SK-N-SH (cell line): ENCODE results near the gene GPAT2. TPM values are rescaled to one million over a fixed set of nuclear protein-coding genes. Genes with fewer than 3 reads are reported as not detected.
"Not testable (repeated sequence)": the region's sequence is repeated elsewhere in the genome, so short reads cannot be mapped to it uniquely, and the experiment has no call there.

ENCODE experiments used
- CTCF ChIA-PET: fragments of 300-600, 350-600 bp; formaldehyde crosslinking; extraction: SDS; loops from one replicate; lab custom pipeline; 2021; lab: Yijun Ruan, JAX
- POLR2A ChIA-PET: fragments of 350-600 bp; sonication (Branson Sonifier 250); formaldehyde crosslinking; extraction: SDS; loops from one replicate; lab custom pipeline; 2020; ENCODE audit warnings: antibody characterized with exemption, inconsistent platforms; lab: Yijun Ruan, JAX
- DNase-seq: peaks from one replicate; pipeline ENCODE4 v3.0.0; 2012
- H2AFZ ChIP-seq: fragments of 200-600 bp; sonication (generic); 2 replicates; pipeline ENCODE4 v1.8.1; 2016; ENCODE audit warnings: antibody characterized with exemption, mild to moderate bottlenecking, low read depth
- H3F3A ChIP-seq: fragments of 200-600 bp; sonication (generic); replicated peaks from 2 replicates; pipeline ENCODE3; 2016; ENCODE audit warnings: antibody characterized with exemption, mild to moderate bottlenecking; ENCODE audit not compliant: insufficient read depth
- H3K27ac ChIP-seq, 2 experiments: fragments of 200-500 bp in 1 of 2; fragments of 200-600 bp in 1 of 2; sonication (Bioruptor generic) in 1 of 2; sonication (generic), shearing (Covaris generic) in 1 of 2; 2 replicates each; pipeline versions ENCODE4 v1.5.1 to v1.6.1; 2014 to 2016; ENCODE audit warnings: low read depth in 2 of 2, inconsistent platforms in 1 of 2, low read length in 1 of 2, mild to moderate bottlenecking in 1 of 2, mixed read lengths in 1 of 2
- H3K27me3 ChIP-seq: fragments of 200-600 bp; sonication (generic), shearing (Covaris generic); 2 replicates; pipeline ENCODE4 v1.6.1; 2016; ENCODE audit warnings: mixed run types; ENCODE audit not compliant: insufficient read depth
- H3K36me3 ChIP-seq, 2 experiments: fragments of 200-500 bp in 1 of 2; fragments of 200-600 bp in 1 of 2; sonication (Bioruptor generic) in 1 of 2; sonication (generic) in 1 of 2; replicated peaks in 1 of 2; 2 replicates each; pipeline versions ENCODE3 to v1.5.1; 2014 to 2016; ENCODE audit warnings: low read length in 1 of 2, mild to moderate bottlenecking in 1 of 2; ENCODE audit not compliant: insufficient read depth in 2 of 2, control insufficient read depth in 1 of 2
- H3K4me1 ChIP-seq, 2 experiments: fragments of 200-500 bp in 1 of 2; fragments of 200-600 bp in 1 of 2; sonication (Bioruptor generic) in 1 of 2; sonication (generic), shearing (Covaris generic) in 1 of 2; 2 replicates each; pipeline versions ENCODE4 v1.5.1 to v1.6.1; 2014 to 2016; ENCODE audit warnings: low read depth in 1 of 2, low read length in 1 of 2, mixed run types in 1 of 2; ENCODE audit not compliant: insufficient read depth in 2 of 2, control insufficient read depth in 1 of 2
- H3K4me2 ChIP-seq: fragments of 200-600 bp; sonication (generic), shearing (Covaris generic); 2 replicates; pipeline ENCODE4 v1.6.1; 2017; ENCODE audit warnings: mixed run types
- H3K4me3 ChIP-seq, 2 experiments: fragments of 200-500 bp in 1 of 2; fragments of 200-600 bp in 1 of 2; sonication (Bioruptor generic) in 1 of 2; sonication (generic), shearing (Covaris generic) in 1 of 2; 2 replicates each; pipeline versions ENCODE4 v1.5.1 to v1.8.1; 2014 to 2016; ENCODE audit warnings: low read depth in 2 of 2, inconsistent platforms in 1 of 2, low read length in 1 of 2, mild to moderate bottlenecking in 1 of 2, mixed read lengths in 1 of 2, moderate library complexity in 1 of 2
- H3K79me2 ChIP-seq: fragments of 200-600 bp; sonication (generic); 2 replicates; pipeline ENCODE4 v1.8.1; 2017; ENCODE audit warnings: mild to moderate bottlenecking; ENCODE audit not compliant: insufficient read depth
- H3K9ac ChIP-seq: fragments of 200-600 bp; sonication (generic); 2 replicates; pipeline ENCODE4 v1.6.1; 2017; ENCODE audit warnings: mixed run types
- H3K9me2 ChIP-seq: fragments of 200-600 bp; sonication (generic); 2 replicates; pipeline ENCODE4 v1.6.1; 2017; ENCODE audit warnings: mixed run types
- H3K9me3 ChIP-seq: fragments of 200-600 bp; sonication (generic); 2 replicates; pipeline ENCODE4 v1.6.1; 2017; ENCODE audit warnings: mixed run types, mild to moderate bottlenecking, moderate library complexity
- H4K20me1 ChIP-seq: fragments of 200-600 bp; sonication (generic); 2 replicates; pipeline ENCODE4 v1.6.1; 2017; ENCODE audit warnings: mild to moderate bottlenecking, mixed run types; ENCODE audit not compliant: insufficient read depth
- WGBS: methylation state at CpG from one replicate; pipeline ENCODE4 v1.1.6; 2017; ENCODE audit warnings: low lambda C conversion rate; 5-methylcytosine and 5-hydroxymethylcytosine counted together
- polyA plus RNA-seq, 3 experiments: library from polyadenylated mRNA; depleted of rRNA; stranded (reverse); fragments of >200 nt; gene quantifications; 2 replicates each; pipeline ENCODE4 v1.2.3, GENCODE V29; 2012
- small RNA-seq, 7 experiments: library from RNA; depleted of rRNA; stranded (forward); fragments of <200 nt; gene quantifications; one replicate each; pipeline ENCODE3, GENCODE V24; 2012

The GPAT2 gene
- polyA plus RNA-seq, 1 of the 3 experiments (the other 2 are of a cell fraction), result not detected

- H3K4me3 ChIP-seq, result peak within 1 kb of the TSS; percentile 68 to 82
- H4K20me1 ChIP-seq, H3K27me3 ChIP-seq, H3K9me2 ChIP-seq, H3K36me3 ChIP-seq, H3K9me3 ChIP-seq, H3F3A ChIP-seq, POLR2A ChIA-PET, H3K4me1 ChIP-seq: not testable (repeated sequence)
- H3K27ac ChIP-seq, result peak within 1 kb of the TSS; percentile 60 to 75
- peak within 1 kb of the TSS; percentile 98 for H2AFZ ChIP-seq
- H3K79me2 ChIP-seq, result peaks cover 14% of the 10 kb centered on the region
- H3K9ac ChIP-seq, result peak within 1 kb of the TSS; percentile 83
- WGBS, result 2% methylated on average over 27 of the region's 56 CpGs
- CTCF ChIA-PET, result interaction anchor here (1.0 to 3.2 kb wide), 9 partner anchors 10 to 517 kb away, joined by 5 to 30 read pairs (median 12); partner anchors contain the start of genes ADRA2B and ASTL
- peak within 1 kb of the TSS; percentile 99 for H3K4me2 ChIP-seq
- DNase-seq, result peak; percentile 43
Measured at GRCh38 chr2:95991351-95992094, 43.2 kb downstream of the GPAT2 start, which contains the start of gene ANKRD36C. Gene ANKRD36C, minus strand, starts transcription at chr2:95991824. Its CDS starts 116 bp downstream, at chr2:95991708.

DNA sequence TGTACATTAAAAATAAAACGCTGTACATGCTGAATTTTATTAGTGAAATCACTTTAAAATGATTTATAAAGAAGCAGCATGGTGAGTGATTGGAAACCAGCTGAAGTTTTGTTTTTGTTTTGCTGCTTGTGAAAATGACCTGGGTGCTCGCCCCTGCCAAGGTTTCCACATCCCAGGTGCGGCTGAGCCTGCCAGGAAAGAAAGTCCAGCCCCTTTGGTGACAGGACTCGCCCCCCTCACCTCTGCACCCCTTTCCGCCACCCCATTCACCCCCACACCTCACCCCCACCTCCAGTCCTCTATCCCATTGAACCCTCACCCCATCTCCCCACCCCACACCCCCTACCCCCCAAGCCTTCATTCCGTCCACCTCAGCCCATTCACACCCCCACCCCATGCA lies 43.8 kb downstream of the GPAT2 start:
- Histone ChIP-seq H3K4me3 (peak overlapping the region; percentile 40 to 48), H3K79me2 (peaks cover 14% of the 10 kb centered on the region), H3K9ac (peak overlapping the region; percentile 34; the same call in 1 of the 2 replicates), H3K4me2 (peak overlapping the region; percentile 62; the same call in 1 of the 2 replicates)
- H3K27me3 ChIP-seq, POLR2A ChIA-PET, H2AFZ ChIP-seq, H3K36me3 ChIP-seq, DNase-seq, H3K27ac ChIP-seq, H3K9me3 ChIP-seq, H4K20me1 ChIP-seq, H3F3A ChIP-seq, H3K9me2 ChIP-seq, H3K4me1 ChIP-seq: not testable (repeated sequence)
- CTCF ChIA-PET, result interaction anchor here (1.7 to 3.2 kb wide), 2 partner anchors 127 to 147 kb away, joined by 6 to 26 read pairs; partner anchors contain the start of genes ADRA2B and ASTL
- 5% methylated on average over 6 of the region's 6 CpGs for WGBS

Small RNAs within 50 kb of the gene (small RNA-seq; reads per million reads assigned to genes)
- gene RN7SL210P, result 0 to 0.13 (median 0) reads per million in 7 experiments

Other genes with a start within 250 kb of the GPAT2 start
- 1.8 and 2.9 TPM in 2 replicates for gene ANKRD36C, start 43.1 kb downstream of the GPAT2 start, polyA plus RNA-seq (2012; rRNA removed)
- gene ADRA2B, start 81.7 kb upstream of the GPAT2 start, polyA plus RNA-seq (2012; rRNA removed), result not detected in 2 replicates
- gene ASTL, start 103.6 kb upstream of the GPAT2 start, polyA plus RNA-seq (2012; rRNA removed), result not detected in 2 replicates
- gene DUSP2, start 110.5 kb upstream of the GPAT2 start, polyA plus RNA-seq (2012; rRNA removed), result 0.79 and 1.2 TPM in 2 replicates
- gene STARD7, start 173.9 kb upstream of the GPAT2 start, polyA plus RNA-seq (2012; rRNA removed), result 36.1 and 45.8 TPM in 2 replicates
- 40.9 and 47.9 TPM in 2 replicates for gene TMEM127, start 231.1 kb upstream of the GPAT2 start, polyA plus RNA-seq (2012; rRNA removed)
- 120 and 158 TPM in 2 replicates for gene CIAO1, start 231.3 kb upstream of the GPAT2 start, polyA plus RNA-seq (2012; rRNA removed)